Suppressor macrophage treated with lipopolysaccharide for 1 hour (primary cell): ENCODE data around the gene PIMREG.
A peak's percentile ranks its signal among the peaks of the same experiment; 100 is the strongest.

Experiments used
- DNase-seq, 3 donors: peaks; one replicate each; pipeline ENCODE4 v3.0.0-alpha.2; 2020 to 2022

Gene PIMREG

DNA sequence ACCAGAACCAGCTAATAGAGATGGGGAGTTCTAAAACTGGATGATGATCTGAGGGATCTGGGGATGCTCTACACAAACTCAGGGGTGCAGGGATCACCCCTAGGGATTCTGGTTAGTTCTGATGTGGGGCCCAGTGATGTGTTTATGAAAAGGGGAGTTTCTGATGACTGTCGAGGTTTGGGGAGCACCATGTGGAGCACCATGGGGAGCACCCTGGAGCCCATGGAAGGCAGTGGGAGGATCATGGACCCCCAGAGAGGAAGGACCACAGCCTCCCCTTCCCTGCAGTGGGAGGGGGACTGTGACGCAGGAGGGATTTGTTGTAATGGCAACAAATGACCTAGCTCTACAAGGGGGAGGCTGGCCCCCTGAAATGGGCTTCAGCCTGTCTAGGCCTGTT, 18.4 kb downstream of the PIMREG start:
- no peak for DNase-seq

DNA sequence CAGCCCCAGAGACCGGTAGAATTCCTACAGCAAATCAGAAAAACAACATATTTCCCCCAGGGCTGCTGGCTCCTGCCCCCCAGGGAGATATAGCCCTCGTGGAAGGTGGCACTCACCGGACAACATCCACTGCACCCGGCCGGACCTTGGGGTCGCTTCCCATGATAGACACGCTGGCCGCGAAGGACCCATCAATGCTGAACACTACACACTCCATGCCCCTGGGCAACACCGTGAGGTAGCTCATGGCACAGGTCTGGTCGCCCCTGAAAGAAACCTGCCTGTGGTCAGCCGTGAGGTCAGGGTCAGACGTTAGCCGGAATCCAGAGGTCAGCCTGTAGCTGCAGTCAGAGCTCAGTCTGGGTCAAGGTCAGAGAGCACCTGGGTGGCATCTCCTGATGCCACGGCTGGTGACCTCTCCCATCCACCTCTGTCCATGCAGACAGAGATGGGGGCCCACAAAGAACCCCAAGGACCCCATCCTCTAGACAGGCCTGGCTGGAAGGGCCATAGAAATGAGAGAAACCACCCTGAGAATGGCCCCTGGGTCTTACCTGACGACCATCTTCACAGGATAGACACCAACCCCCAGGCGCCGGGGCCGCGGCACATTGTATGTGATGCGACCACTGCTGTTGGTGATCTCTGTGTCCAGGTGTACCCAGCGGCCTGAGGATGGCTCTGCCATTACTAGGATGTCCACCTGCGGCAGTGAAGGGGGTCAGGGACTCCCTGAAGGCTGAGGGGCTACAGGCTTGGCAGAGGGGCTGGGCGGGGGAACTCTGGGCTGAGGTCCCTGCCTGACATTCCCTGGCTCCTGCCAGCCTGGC, 19.6 kb downstream of the PIMREG start:
- no peak for DNase-seq

DNA sequence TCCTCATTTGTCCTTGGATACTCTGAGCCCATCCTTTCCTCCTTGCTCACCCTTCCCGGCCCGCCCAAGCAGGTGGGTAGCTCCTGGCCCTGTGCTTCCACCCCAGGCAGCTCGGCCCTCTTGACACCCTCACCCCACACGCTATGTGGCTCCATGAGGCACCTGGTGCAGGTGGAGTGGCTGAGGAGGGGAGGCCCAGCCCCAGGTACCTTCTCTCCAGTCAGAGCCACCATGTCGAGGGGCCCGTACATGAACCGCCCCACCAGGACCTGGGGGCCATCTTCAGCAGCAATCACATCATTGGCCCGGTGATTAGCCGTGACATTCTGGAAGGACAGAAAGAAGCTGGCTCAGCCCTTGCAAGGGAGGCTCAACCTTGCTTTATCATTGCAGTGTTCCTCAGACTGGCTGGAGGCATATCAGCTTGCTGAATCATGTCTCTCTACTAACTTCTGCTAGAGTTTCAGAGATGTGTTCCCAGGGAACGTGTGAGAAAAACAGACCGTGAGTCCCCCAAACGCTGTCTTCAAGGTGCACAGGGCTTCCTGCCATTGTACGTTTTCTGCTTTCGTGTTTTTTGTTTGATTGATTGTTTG, 20.3 kb downstream of the PIMREG start:
- DNase-seq, result no peak

DNA sequence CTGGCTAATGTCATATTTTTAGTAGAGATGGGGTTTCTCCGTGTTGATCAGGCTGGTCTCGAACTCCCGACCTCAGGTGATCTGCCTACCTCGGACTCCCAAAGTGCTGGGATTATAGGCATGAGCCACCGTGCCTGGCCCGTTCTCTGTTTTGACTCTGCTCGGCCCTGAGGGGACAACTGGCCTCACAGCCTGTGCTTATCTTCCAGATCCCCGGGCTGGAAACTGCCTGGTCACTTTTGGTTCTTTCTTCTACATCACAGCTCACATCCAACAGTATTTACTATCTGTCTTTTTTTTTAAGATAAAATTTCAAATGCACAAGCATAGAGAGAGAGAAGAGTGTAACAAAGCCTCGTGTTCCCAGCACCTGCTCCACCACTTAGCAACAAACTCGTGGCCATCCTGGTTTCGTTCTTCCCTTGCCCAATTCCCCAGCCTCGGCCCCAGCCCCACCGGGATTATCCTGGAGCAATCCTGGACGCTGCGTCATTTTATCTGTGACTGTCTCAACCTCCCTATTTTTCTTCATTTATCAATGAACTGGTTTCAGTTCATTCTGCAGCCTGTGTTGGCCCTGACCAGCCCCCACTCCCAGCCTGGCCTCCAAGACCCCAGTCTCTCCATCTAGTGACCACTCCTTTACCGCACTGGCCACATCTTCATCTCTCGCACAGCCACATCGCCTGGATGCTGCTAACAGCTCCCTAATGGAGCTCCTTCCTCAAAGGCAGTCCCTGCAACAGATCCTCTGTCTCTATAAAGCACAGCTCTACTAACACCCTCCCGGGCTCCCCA, 21.1 kb downstream of the PIMREG start:
- no peak for DNase-seq

DNA sequence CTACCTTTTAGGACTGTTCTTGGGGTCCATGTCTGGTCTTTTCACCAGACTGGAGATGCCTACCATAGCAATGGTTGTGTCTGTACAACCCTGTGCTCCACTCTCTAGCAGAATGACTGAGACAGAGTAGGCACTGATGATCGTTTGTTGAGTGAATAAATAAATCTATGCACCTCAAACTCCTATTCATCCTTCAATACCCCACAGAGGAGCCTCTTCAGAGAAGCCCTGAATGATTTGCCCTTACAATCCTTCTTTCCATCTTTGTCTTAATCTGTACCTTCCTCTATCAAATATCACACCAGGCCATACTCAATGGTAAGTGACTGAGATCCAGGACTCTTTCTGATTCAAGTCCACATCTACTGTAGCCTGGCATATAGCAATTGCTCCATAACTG, 23.3 kb downstream of the PIMREG start:
- DNase-seq, result no peak

DNA sequence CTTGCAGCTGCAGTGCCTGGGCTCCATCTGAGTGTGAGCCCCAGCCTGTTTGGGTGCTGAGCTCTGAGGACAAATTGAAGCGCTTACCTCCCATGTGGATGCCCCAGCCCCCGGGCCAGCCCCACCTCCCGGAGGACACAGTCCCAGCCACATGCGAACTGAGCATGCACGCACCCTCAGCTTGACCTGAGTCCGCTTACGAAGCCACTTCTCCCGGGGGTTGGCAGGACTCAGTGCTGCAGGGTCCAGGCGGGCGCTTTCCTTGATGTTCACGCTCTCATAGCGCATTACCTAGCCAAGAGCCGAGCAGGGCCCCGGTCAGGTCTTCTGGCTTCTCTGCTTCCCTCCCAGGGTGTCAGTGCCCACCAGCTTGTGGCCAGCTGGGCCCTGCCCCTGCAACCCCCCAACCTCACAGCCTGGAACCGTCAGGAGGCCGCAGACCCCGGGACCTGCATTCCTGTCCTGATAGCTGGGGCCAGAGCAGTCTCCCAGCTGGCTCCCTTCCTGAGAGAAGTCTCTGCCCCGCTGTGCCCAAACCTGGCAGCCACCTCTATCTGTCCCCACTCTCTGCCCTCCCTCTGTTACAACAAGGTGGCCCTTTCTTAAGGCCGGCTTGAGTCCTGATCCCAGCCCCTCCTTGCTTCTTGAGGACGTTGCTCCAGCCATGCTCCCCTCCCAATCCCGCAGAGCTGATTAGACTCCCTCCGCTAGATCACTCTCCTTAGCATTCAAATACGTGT, 24.0 kb downstream of the PIMREG start:
- DNase-seq, result no peak

DNA sequence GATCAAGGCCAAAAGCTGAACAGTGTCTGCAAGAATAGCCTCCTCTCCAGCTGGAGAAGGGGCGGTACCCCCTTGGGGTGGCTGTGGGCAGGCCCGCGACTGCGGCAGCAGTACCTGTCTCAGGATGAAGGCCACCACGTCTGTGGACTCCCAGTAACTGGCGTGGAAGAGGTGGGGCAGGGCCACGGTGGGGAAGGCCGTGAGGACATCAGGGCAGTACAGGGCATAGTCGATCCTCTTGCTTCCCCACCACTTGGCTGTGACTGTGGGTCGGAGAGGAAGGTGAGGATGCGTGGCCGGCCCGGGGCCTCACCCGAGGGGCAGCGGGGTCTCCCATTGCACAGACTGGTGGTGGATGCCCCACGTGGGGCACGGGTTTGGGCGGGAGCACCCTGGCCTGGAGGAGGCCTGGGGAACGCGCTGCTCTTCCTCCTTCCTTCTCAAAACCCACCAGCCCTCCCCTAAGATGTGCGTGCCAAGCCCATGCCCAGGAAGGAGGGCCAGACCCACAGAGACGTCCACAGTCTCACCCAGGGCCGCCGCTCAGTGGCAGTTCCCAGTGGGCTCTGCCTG, 26.0 kb downstream of the PIMREG start:
- DNase-seq, result no peak

DNA sequence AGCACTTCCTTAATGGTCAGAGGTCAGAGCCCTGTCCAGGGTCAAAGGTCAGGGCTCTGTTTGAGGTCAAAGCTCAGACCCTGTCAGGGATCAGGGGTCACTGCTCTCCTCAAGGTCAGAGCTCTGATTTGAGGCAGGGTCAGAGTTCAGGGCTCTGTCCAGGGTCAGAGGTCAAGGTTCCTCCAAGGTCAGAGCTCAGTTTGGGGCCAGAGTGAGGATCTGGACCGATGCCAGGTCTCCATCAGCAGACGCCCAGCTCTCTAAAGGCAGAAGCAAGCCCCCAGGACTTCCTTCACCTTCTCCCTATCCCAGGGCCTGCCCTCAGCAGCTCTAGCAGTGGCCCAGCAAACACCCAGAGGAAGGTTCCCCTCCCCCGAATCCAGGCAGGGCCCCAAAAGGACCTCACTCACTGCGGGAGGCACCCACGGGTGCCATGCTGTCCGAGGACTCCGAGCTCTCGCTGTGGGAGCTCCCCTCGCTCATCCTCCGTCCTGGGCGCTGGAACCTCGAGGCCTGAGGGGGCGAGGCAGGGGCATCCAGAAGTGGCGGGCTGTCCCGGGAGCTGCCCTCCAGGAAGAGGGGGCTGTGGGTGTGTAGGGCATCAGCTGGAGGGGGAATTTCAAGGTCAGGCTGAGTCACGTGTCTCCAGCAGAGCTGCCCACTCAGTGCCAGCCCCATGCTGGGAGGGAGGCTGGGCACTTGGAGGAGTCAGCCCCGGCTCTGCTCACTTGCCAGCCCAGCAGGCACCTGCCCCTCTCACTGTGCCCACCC, 26.7 kb downstream of the PIMREG start:
- DNase-seq, result peak; percentile 38 to 57 (median 56)

DNA sequence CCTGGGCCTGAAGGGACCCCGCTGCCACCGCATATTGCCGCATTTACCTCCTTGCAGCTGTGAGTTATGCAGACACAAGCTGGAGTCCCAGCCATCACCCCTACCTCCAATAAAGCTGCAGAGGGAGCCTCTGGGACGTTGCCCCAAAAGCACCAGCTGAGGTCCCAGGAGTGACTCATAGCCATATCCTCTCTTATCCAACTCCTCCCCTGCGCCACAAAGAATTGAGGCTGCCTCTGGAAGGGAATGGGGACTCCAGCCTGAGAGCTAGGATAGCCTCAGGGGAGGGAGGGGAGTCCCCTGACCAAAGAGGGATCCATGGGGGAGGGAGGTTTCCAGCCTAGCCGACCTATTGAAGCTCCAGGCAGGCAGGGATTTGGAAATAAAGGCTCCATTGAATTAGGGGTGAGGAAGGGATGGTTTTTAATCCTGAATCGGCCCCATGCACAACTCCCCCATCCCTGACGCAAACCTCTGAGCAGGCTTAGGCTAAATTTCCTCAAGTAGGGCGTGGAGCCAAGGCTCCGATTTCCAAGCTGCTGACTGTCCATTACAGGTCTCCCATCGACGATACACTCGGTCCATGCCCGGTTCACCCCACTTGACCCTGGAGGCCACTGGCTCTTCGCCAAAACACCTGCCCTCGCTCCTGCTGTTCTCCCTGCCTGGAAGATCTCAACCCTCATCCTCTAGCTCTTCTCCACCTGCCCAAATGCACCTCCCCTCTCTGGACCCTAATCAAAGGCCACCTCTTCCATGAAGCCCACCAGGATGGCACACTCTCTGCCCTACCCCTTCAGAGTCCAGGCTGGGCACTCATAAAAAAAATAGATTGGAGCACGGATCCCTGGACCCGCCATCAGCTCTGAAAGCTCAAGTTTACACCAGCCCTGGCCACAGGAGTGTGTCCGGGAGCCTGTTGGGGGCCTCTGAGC, 27.5 kb downstream of the PIMREG start:
- peak; percentile 25 to 55 (median 40) for DNase-seq

DNA sequence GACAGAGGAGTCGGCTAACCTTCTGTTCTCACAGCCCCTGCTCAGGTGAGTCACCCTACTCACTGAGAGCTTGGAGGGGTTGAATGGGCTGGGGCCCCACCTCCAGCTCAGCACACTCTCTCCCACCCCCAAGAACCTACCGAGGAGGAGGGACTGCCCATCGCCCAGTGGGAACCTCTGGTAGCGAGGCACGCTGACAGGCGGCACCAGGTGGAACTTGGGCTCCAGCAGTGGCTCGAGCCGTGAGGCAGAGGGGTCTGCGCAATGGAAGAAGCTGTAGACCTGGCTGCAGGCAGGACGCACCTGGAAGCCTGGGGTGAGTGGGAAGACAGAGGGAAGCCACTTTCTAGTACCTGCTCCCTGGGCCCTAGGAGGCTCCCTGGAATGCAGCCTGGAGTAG, 28.3 kb downstream of the PIMREG start:
- DNase-seq, result no peak

DNA sequence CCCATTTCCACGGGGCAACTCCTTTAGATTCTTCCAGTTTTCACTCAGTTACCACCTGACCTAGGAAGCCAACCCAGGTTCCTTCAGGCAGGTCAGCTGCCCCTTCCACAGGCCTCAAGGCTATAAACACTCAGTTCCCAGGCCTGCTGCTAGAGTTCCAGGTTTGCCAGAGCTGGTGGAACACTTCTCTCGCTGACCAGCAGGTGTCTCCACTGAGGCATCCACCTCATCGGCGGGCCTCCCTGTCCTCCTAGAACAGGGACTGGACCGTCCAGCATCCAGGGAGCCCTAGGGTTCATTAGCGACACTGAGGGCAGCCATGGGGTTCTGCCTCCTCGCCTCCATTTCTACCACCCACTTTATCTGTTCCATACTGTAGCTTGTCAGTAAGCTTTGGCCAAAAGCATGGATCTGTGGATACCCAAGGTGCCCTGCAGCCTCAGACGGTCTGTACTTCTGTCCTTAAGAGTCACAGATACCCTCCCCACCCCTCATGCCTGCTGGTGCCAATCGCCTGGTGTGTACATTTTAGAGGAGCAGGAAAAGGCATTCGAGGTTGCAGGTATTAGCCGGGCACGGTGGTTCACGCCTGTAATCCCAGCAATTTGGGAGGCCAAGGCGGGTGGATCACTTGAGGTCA, 29.0 kb downstream of the PIMREG start:
- DNase-seq, result peak; percentile 76 to 86 (median 84)

DNA sequence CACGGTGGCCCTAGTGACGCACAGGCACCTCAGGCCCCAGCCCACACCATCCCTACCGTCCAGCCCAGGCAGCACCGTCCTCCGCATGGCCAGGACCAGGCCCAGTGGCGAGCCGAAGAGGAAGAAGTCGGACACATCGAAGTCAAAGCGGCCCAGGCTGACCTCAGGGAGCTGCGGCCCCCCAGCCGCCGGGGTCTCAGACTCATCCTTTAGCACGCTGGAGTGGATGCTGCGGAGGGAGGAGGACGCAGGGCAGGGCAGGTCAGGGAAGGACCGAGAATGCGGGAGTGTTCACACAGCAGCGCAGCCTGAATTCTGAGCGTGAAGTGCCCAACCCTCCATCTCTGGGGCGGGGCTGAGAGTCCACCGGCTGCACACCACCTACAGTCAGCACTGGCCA, 30.1 kb downstream of the PIMREG start:
- DNase-seq, result no peak

DNA sequence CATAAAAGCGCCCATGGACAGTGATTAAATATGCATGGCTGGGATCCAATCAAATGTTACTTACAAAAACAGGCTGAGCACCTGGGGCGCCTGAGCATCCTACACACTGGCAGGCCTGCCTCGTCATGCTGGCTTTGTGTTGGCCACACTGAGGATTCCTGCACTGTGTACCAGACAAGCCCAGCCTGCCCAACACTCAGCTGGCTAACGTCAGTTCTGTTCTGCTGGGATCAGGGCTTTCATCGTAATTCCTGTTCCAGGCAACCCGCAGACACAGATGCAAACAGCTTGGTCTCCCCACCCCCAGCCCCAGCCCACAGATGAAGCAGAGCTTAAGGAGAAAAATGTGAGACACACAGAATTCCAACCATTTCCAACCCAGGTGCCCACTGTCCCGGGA, 30.7 kb downstream of the PIMREG start:
- DNase-seq, result no peak

DNA sequence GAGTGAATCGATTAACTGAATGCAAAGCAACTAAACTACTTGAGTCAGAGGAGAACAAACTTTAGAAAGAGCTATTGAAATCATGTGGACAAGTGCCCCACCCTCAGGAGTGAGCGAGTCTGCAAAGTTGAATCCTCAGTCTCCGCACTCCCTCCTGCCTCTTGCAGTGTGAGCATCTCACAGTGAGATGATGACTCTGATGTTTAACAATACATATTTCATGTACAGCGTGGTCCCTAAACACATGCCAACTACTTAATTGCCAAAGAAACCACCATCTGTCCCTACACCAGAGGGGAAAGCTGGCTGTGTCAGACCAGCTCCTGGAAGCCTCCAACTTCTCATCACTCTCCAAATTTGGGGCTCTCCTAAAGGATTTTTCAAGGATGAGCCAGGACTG, 31.2 kb downstream of the PIMREG start:
- no peak for DNase-seq

DNA sequence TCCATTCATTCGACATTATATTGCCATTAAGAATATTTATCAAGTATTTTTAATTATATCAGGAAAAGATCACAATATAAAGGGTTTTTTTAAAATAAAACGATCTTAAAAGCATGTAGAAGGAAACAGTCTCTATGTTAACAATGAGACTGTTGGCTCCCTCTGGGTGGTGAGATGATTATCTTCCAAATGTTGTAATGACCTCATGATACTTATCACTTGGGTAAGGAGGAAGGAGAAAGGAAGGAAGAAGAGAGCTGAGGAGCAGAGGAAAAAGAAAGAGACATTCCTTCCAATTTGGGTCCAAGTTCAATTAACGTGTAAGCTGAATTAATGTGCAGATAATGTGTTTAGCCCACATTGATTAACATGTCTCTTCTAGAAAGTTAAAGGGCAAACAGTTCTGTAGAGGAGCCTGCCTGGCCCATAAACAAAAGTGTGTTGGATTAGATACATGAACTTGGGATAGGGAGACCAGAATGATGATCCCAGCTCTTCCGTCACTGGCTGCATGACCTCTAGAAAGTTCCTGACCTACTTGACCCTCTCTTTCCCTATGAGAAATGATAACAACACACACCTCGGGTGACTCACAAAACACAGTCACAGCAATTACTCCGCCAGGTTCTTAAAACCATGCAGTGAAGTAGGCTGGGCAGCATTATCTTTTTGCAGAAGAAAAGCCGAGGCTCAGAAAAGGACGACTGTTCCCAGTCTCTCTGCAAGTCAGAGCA, 32.0 kb downstream of the PIMREG start:
- DNase-seq, result no peak

DNA sequence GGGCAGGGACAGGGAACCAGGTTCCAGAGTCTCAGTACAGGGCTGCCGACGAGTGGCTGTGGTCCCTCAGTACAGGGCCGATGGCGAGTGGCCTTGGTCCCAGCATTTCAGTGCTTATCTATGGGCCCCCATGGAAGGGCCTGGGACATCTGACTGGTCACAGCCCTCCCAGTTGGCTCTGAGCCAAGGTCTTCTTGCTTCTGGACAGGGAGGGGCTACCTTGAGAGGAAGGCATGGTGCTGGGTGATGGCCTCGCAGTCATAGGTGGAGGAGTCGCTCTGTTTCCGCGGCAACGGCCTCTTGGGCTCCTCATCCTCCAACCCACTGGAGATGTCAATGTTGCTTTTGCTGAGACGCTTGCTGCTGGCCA, 32.5 kb downstream of the PIMREG start:
- DNase-seq, result no peak

DNA sequence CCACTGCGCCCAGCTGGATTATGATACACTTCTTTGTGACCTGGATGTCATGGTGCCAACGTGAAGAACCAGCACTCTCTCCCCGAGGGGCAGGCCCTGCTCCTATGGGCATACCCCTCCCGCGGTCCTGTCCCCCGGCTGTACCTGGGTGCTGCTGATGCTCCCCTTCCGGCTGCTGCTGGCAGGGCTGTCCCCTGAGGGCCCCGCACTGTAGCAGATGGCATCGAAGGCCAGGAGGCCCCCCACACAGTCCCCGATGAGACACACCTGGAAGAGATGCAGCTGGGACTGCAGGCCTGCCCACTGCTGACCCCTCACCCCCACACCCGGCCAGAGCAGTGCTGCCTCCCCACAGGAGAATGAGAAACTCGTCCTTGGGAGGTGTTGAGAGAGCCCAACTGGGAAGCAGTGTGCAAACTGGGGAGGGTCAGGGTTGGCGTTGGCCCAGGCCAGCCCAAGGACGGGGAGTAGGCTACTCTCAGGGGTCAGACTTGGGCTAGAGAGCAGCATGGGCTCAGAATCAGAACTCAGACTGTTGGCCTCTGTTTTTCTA, 33.7 kb downstream of the PIMREG start:
- no peak for DNase-seq

DNA sequence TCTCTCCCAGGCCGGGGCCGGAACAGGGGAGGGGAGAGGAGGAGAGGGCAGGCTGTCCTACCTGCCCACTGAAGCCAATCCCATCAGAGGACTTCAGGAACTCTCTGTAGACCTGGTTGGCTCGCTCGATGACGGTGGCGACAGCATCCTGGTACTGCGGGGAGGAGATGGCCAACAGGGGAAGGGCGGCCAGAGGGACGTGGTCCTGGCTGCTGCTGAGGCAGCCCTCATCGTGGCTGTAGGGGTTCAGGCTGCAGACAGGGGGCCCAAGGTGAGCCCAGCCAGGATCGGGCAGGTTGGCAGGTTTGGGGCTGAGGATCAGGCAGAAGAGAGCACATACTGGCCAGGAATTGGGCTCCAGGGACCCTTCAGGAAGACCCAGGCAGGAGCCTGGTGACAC, 34.2 kb downstream of the PIMREG start:
- DNase-seq, result no peak

DNA sequence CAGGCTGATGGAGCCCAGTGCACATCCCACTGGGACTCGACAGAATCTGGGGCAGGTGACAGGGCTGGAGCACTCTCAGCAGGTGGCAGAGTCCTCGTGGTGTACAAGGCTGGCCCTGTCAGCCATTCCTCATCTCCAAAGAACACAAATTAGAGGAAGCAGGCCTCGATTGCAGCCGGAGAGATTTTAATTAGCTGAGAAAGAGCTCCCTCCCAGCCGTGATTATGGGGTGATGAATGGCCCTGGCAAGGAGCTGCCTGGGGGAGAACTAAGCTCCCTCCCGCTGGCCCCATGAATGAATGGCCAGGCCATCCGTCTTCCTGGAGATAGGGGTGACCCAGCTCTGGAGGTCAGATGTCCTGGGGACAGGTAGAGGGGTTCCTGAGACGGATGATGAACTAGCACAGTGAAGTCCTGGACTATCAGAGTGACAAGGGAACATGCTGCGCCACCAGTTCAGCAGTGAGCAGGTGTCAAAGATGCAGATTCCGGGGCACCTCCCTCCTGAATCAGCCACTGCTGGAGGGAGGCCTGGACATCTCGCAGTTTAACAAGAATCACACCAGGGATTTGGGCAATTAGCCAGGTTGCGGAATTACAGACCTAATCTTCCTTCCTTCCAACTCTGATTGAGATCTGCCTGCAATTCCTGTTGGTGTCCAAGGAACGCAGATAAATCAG, 35.5 kb downstream of the PIMREG start:
- DNase-seq, result no peak
